Neural cell (in vitro differentiated cells): ENCODE data around the gene NTN4. TPM values are rescaled to one million over a fixed set of nuclear protein-coding genes. Genes with fewer than 3 reads are reported as not detected.

ENCODE experiments used
- H2AFZ ChIP-seq: fragments of 200-600, 300-800 bp; sonication (generic), shearing (Covaris generic); 2 replicates; pipeline ENCODE4 v1.6.0; 2014; ENCODE audit warnings: low read depth, mild to moderate bottlenecking, antibody characterized with exemption, low read length, moderate library complexity
- H3F3A ChIP-seq: fragments of 200-600 bp; shearing (Covaris generic); 2 replicates; pipeline ENCODE4 v1.6.1; 2016; ENCODE audit warnings: mild to moderate bottlenecking, moderate library complexity, mixed read lengths, antibody characterized with exemption, low read length; ENCODE audit not compliant: insufficient read depth, poor library complexity, severe bottlenecking
- H3K27ac ChIP-seq: fragments of 200-600, 300-800 bp; sonication (generic), shearing (Covaris generic); 2 replicates; pipeline ENCODE4 v1.5.1; 2014; ENCODE audit warnings: mild to moderate bottlenecking, low read length, moderate library complexity
- H3K27me3 ChIP-seq: fragments of 300-800, 200-600 bp; sonication (generic), shearing (Covaris generic); 2 replicates; pipeline ENCODE4 v1.6.0; 2014; ENCODE audit warnings: mild to moderate bottlenecking, low read depth, low read length, moderate library complexity; ENCODE audit not compliant: insufficient read depth
- H3K36me3 ChIP-seq: fragments of 300-800, 200-600 bp; sonication (generic), shearing (Covaris generic); 2 replicates; pipeline ENCODE4 v1.5.1; 2014; ENCODE audit warnings: mild to moderate bottlenecking, antibody characterized with exemption, low read length, moderate library complexity; ENCODE audit not compliant: insufficient read depth
- H3K4me2 ChIP-seq: fragments of 300-800, 200-600 bp; sonication (generic), shearing (Covaris generic); 2 replicates; pipeline ENCODE4 v1.6.0; 2014; ENCODE audit warnings: mild to moderate bottlenecking, low read length
- H3K4me3 ChIP-seq: fragments of 300-800, 200-600 bp; sonication (generic), shearing (Covaris generic); 2 replicates; pipeline ENCODE4 v1.5.1; 2014; ENCODE audit warnings: mild to moderate bottlenecking, low read length, moderate library complexity
- H3K79me2 ChIP-seq: fragments of 200-600 bp; shearing (Covaris generic); replicated peaks from 2 replicates; pipeline ENCODE4 v1.6.0; 2014; ENCODE audit warnings: mild to moderate bottlenecking, low read length, moderate library complexity; ENCODE audit not compliant: insufficient read depth
- H3K9ac ChIP-seq: fragments of 300-800, 200-600 bp; sonication (generic), shearing (Covaris generic); 2 replicates; pipeline ENCODE4 v1.6.1; 2016; ENCODE audit warnings: mild to moderate bottlenecking, low read length, mixed read lengths
- H3K9me2 ChIP-seq: fragments of 200-600 bp; shearing (Covaris generic); 2 replicates; pipeline ENCODE4 v1.6.1; 2016; ENCODE audit warnings: mild to moderate bottlenecking, low read length, mixed read lengths; ENCODE audit not compliant: insufficient read depth
- H3K9me3 ChIP-seq: fragments of 200-600, 300-800 bp; sonication (generic), shearing (Covaris generic); 2 replicates; pipeline ENCODE4 v1.6.1; 2016; ENCODE audit warnings: mild to moderate bottlenecking, mixed run types, low read length, moderate library complexity, mixed read lengths
- H4K20me1 ChIP-seq: fragments of 200-600 bp; shearing (Covaris generic); 2 replicates; pipeline ENCODE4 v1.6.1; 2016; ENCODE audit warnings: mild to moderate bottlenecking, mixed run types; ENCODE audit not compliant: insufficient read depth
- EP300 ChIP-seq: fragments of 450-650 bp; conservative IDR thresholded peaks from 2 replicates; pipeline ENCODE4 v1.6.1; 2014; ENCODE audit warnings: antibody characterized with exemption, mild to moderate bottlenecking, moderate library complexity; ENCODE audit not compliant: poor library complexity, severe bottlenecking
- EZH2 ChIP-seq: fragments of 200-600, 300-800 bp; shearing (Covaris generic), sonication (generic); IDR thresholded peaks from 2 replicates; pipeline ENCODE4 v1.6.1; 2014; ENCODE audit warnings: antibody characterized with exemption, low read length, borderline replicate concordance, mild to moderate bottlenecking; ENCODE audit not compliant: insufficient read depth, poor library complexity, severe bottlenecking
- MXI1 ChIP-seq: fragments of 450-650 bp; conservative IDR thresholded peaks from 2 replicates; pipeline ENCODE4 v1.6.1; 2014; ENCODE audit warnings: antibody characterized with exemption, mild to moderate bottlenecking; ENCODE audit not compliant: poor library complexity, severe bottlenecking
- POLR2AphosphoS5 ChIP-seq: IDR thresholded peaks from 2 replicates; pipeline ENCODE4 v1.6.1; 2012
- RAD21 ChIP-seq: fragments of 450-650 bp; conservative IDR thresholded peaks from 2 replicates; pipeline ENCODE4 v1.6.1; 2014; ENCODE audit warnings: antibody characterized with exemption, mild to moderate bottlenecking, moderate library complexity
- SMC3 ChIP-seq: fragments of 450-650 bp; conservative IDR thresholded peaks from 2 replicates; pipeline ENCODE4 v1.6.1; 2014; ENCODE audit warnings: antibody characterized with exemption, mild to moderate bottlenecking, moderate library complexity; ENCODE audit not compliant: poor library complexity
- TAF1 ChIP-seq: IDR thresholded peaks from 2 replicates; pipeline ENCODE4 v1.6.1; 2012; ENCODE audit warnings: low read depth
- polyA plus RNA-seq: library from polyadenylated mRNA; depleted of rRNA; stranded (reverse); fragments of >200 nt; gene quantifications from 2 replicates; pipeline ENCODE4 v1.2.3, GENCODE V29; 2014
- TF ChIP-seq, protein P1 (sequence below): fragments of 450-650 bp; IDR thresholded peaks from 2 replicates; pipeline ENCODE4 v1.5.1; 2014; ENCODE audit warnings: antibody characterized with exemption, mild to moderate bottlenecking, moderate library complexity; ENCODE audit not compliant: poor library complexity, severe bottlenecking
- TF ChIP-seq, protein P2 (sequence below): IDR thresholded peaks from 2 replicates; pipeline ENCODE4 v1.6.1; 2012; ENCODE audit warnings: borderline replicate concordance

NTN4 gene
- polyA plus RNA-seq, 1 donor from 2014 or later: 12.4 TPM

DNA sequence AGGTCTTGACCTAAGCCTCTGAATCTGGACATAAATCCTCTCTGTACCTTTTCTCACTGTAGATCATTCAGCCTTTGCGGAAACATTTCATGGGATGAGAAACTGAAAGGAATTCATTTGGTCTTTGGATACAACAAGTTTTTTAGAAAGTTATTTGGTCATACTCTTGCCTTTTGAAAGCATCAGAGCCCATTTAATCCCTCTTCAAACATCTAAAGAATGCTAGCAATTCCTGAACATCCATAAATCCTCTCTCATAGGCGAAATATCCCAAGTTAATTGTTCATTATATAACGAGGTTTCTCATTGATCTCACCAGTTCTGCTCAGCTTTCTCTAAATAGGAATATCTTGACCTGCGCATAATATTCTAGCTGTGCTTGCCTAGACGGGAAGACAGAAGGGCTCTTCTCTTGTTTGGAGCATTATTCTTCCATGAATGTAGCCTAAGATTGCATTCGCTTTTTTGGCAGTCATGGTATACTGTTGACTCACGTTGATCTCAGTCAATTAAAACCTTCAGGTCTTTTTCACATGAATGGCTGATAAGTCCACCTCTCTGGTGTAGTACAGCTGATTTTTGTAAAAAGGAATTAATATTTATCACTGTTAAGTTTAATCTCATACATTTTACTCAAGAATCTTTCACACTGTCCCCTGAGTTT, 24.1 kb downstream of the NTN4 start:
- Histone ChIP-seq H3K27ac (no peak overlapping the region), H2AFZ (no peak overlapping the region), H3K4me3 (no peak overlapping the region), H3K27me3 (no peaks in the 10 kb centered on the region), H4K20me1 (no peaks in the 10 kb centered on the region), H3K9me2 (no peaks in the 10 kb centered on the region), H3K9ac (no peak overlapping the region), H3K79me2 (no peaks in the 10 kb centered on the region), H3K36me3 (no peaks in the 10 kb centered on the region), H3F3A (no peaks in the 10 kb centered on the region), H3K9me3 (no peaks in the 10 kb centered on the region), H3K4me2 (no peak overlapping the region)
- TF ChIP-seq, protein P1, sequence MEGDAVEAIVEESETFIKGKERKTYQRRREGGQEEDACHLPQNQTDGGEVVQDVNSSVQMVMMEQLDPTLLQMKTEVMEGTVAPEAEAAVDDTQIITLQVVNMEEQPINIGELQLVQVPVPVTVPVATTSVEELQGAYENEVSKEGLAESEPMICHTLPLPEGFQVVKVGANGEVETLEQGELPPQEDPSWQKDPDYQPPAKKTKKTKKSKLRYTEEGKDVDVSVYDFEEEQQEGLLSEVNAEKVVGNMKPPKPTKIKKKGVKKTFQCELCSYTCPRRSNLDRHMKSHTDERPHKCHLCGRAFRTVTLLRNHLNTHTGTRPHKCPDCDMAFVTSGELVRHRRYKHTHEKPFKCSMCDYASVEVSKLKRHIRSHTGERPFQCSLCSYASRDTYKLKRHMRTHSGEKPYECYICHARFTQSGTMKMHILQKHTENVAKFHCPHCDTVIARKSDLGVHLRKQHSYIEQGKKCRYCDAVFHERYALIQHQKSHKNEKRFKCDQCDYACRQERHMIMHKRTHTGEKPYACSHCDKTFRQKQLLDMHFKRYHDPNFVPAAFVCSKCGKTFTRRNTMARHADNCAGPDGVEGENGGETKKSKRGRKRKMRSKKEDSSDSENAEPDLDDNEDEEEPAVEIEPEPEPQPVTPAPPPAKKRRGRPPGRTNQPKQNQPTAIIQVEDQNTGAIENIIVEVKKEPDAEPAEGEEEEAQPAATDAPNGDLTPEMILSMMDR: no peak
- TF ChIP-seq RAD21: no peak
- TF ChIP-seq, protein P2, sequence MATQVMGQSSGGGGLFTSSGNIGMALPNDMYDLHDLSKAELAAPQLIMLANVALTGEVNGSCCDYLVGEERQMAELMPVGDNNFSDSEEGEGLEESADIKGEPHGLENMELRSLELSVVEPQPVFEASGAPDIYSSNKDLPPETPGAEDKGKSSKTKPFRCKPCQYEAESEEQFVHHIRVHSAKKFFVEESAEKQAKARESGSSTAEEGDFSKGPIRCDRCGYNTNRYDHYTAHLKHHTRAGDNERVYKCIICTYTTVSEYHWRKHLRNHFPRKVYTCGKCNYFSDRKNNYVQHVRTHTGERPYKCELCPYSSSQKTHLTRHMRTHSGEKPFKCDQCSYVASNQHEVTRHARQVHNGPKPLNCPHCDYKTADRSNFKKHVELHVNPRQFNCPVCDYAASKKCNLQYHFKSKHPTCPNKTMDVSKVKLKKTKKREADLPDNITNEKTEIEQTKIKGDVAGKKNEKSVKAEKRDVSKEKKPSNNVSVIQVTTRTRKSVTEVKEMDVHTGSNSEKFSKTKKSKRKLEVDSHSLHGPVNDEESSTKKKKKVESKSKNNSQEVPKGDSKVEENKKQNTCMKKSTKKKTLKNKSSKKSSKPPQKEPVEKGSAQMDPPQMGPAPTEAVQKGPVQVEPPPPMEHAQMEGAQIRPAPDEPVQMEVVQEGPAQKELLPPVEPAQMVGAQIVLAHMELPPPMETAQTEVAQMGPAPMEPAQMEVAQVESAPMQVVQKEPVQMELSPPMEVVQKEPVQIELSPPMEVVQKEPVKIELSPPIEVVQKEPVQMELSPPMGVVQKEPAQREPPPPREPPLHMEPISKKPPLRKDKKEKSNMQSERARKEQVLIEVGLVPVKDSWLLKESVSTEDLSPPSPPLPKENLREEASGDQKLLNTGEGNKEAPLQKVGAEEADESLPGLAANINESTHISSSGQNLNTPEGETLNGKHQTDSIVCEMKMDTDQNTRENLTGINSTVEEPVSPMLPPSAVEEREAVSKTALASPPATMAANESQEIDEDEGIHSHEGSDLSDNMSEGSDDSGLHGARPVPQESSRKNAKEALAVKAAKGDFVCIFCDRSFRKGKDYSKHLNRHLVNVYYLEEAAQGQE: no peak
- TF ChIP-seq POLR2AphosphoS5: no peak
- TF ChIP-seq TAF1: no peak
- no peak for TF ChIP-seq MXI1
- TF ChIP-seq EP300: no peak
- no peak for TF ChIP-seq SMC3
- TF ChIP-seq EZH2: no peak

DNA sequence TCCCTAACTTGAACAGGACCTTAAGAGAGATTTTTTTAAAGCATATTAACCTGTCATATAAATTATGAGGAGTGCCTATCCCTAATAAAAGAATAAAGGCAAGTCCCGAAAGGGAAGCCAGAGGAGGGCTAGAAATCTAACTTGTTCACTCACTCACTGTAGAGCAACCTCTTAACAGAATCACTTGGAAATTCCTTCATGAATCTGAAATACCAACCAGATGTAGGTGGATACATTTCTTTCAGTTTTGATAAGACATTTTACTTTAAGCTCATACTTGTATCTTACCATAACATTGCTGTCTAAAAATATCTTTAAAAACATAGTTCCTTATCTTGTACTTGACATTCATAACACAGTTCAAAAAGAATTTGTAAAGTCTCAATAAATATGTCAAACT, 25.7 kb downstream of the NTN4 start:
- H3K27ac ChIP-seq: no peak overlapping the region
- no peak overlapping the region for H3K4me2 ChIP-seq
- no peaks in the 10 kb centered on the region for H3K9me3 ChIP-seq
- no peak overlapping the region for H3K4me3 ChIP-seq
- TF ChIP-seq RAD21 (no peak), TAF1 (no peak), POLR2AphosphoS5 (no peak), EP300 (no peak), EZH2 (no peak), SMC3 (no peak), MXI1 (no peak)
- TF ChIP-seq, protein P2: no peak
- TF ChIP-seq, protein P1: no peak
- no peaks in the 10 kb centered on the region for H4K20me1 ChIP-seq
- no peaks in the 10 kb centered on the region for H3K79me2 ChIP-seq
- H3K27me3 ChIP-seq: no peaks in the 10 kb centered on the region
- H3K36me3 ChIP-seq: no peaks in the 10 kb centered on the region
- no peaks in the 10 kb centered on the region for H3K9me2 ChIP-seq
- no peak overlapping the region for H2AFZ ChIP-seq
- no peak overlapping the region for H3K9ac ChIP-seq
- H3F3A ChIP-seq: no peaks in the 10 kb centered on the region
